ENCODE data around the gene ERF.

Gene ERF

DNA sequence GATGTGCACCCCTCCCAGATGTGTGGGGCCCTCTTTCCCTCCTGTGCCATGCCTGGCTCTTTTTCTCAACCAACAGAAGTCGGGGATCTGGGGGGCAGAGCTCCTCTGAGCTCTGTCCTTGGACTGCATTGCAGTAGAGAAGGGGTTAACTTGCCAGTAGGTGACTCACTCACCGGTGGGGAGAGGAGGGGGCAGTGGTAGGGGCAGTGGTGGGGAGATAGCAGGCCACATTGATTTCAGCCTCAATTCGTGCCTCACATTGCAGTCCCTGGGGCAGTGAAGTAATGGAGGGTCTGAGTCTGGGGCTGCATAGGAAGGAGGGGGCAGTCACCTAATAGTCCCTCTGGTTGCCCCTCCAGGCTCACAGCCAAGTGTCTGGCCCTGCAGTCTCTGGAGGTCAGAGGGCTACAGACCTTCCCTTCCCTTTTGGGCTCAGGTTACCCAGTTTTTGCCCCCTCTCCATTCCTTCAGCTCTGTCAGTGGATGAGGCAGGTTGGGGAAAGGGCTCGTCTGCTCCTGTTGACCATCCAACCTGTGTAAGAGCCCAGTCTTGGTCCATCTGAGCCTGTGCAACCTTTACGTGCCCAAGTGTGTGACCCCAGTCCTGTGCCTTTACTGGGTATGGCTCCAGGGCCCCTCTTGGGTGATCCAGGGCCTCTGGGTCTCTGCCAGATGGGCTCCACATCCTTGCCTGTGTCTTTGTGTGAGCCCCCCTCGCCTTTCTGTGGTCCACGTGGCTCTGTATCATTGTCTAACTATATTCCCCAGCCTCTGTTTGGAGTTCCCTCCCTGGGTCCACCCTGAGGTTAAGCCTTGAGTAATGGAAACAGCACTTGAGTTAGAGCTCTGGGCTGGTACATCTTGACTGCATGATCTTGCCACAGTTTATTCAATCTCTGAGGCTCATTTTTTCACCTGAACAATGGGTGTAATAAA lies 27.2 kb upstream of the ERF start:
- peaks cover 8% of the 10 kb centered on the region for H3K79me1 ChIP-seq (replicated peaks; ENCODE audit: low read length, poor library complexity, severe bottlenecking)
- H3K4ac ChIP-seq (ENCODE audit: low read depth in 1 of 2, low read length in 2 of 2), result peak overlapping the region; percentile 94 to 99
- peak; percentile 85 for DNase-seq
- H2BK12ac ChIP-seq (ENCODE audit: low read length in 2 of 2), result peak overlapping the region; percentile 67 to 71
- peak overlapping the region; percentile 82 for H2BK15ac ChIP-seq (ENCODE audit: low read depth, poor library complexity, severe bottlenecking)
- H4K91ac ChIP-seq (ENCODE audit: low read length), result peak overlapping the region; percentile 91
- H3K14ac ChIP-seq (ENCODE audit: low read length in 2 of 2), result peak overlapping the region in 1 of 2 experiments; percentile 38
- H2BK120ac ChIP-seq (ENCODE audit: low read depth, low read length), result peak overlapping the region; percentile 98
- H2AFZ ChIP-seq (ENCODE audit: low read depth, low read length), result no peak overlapping the region
- peaks cover 71% of the 10 kb centered on the region for H3K4me1 ChIP-seq (ENCODE audit: control insufficient read depth, insufficient read depth, low read depth, low read length)
- peak overlapping the region; percentile 84 to 99 for H3K18ac ChIP-seq (ENCODE audit: low read depth in 1 of 2, low read length in 2 of 2)
- H2AK5ac ChIP-seq (ENCODE audit: low read length, severe bottlenecking), result peak overlapping the region; percentile 63
- H2BK5ac ChIP-seq (ENCODE audit: low read depth, low read length, poor library complexity, severe bottlenecking), result no peak overlapping the region
- WGBS, result 19% methylated on average over 5 of the region's 7 CpGs
- peak overlapping the region; percentile 87 for H4K8ac ChIP-seq (ENCODE audit: low read length)
- peak overlapping the region in 1 of 2 experiments; percentile 16 for H3K23ac ChIP-seq (ENCODE audit: low read length in 2 of 2)
- peaks cover 10 to 23% of the 10 kb centered on the region in 2 experiments for H3K36me3 ChIP-seq (ENCODE audit: control insufficient read depth in 1 of 2, insufficient read depth in 2 of 2, low read depth in 1 of 2, low read length in 2 of 2)
- peak overlapping the region; percentile 85 for H3K4me2 ChIP-seq (ENCODE audit: low read length, poor library complexity, severe bottlenecking)
- H3K9me3 ChIP-seq (ENCODE audit: control insufficient read depth, low read length), result no peaks in the 10 kb centered on the region
- peak overlapping the region; percentile 87 for H3K27ac ChIP-seq (ENCODE audit: low read length, poor library complexity, severe bottlenecking)
- peak overlapping the region; percentile 79 for H3K9ac ChIP-seq (ENCODE audit: low read length)
- H3K27me3 ChIP-seq (ENCODE audit: control insufficient read depth in 1 of 2, insufficient read depth in 1 of 2, low read length in 2 of 2), result no peaks in the 10 kb centered on the region
- peak overlapping the region in 1 of 2 experiments; percentile 69 for H3K4me3 ChIP-seq (ENCODE audit: insufficient read depth in 1 of 2, low read depth in 1 of 2, low read length in 2 of 2)

DNA sequence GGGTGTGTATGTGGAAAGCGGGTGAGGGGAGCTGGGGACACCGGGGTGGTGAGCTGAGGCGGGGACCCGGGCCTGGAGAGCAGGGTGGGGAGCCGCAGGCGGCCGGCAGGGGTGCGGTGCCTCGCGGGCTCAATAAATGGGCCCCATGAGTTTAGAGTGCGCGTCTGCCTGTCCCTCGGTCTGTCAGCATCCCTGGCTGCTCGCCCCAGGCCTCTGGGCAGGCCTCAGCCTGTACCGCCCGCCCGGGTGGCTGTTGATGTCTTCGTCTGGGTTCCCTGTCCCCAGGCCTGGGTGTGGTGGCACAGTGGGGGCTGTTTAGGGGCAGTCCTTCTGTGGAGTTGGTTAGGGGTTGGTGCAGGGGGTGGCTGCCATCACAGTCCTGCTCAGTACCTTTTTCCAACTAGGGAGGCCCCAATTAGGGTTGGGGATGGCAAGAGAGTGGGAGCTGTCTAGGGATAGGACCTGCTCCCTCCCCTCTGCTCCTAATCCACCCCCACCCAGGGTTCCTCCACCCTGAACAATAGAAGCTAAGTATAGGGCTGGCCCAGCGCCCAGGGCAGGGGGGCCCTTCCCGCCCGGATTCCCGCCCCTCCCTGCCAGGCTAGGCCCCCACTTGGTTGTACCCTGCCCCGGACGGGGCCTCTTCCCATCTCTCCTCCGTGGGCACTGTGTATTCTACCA lies 26.4 kb upstream of the ERF start:
- Histone ChIP-seq H3K27ac (ENCODE audit: low read length, poor library complexity, severe bottlenecking) (peak overlapping the region; percentile 87), H3K4ac (ENCODE audit: low read depth in 1 of 2, low read length in 2 of 2) (peak overlapping the region; percentile 94 to 99), H4K91ac (ENCODE audit: low read length) (peak overlapping the region; percentile 91), H2BK15ac (ENCODE audit: low read depth, poor library complexity, severe bottlenecking) (peak overlapping the region; percentile 68), H3K9me3 (ENCODE audit: control insufficient read depth, low read length) (no peaks in the 10 kb centered on the region), H4K8ac (ENCODE audit: low read length) (peak overlapping the region; percentile 87), H3K27me3 (ENCODE audit: control insufficient read depth in 1 of 2, insufficient read depth in 1 of 2, low read length in 2 of 2) (no peaks in the 10 kb centered on the region), H2AFZ (ENCODE audit: low read depth, low read length) (no peak overlapping the region), H3K4me1 (ENCODE audit: control insufficient read depth, insufficient read depth, low read depth, low read length) (peaks cover 71% of the 10 kb centered on the region), H2BK12ac (ENCODE audit: low read length in 2 of 2) (peak overlapping the region; percentile 38 to 67), H3K79me1 (replicated peaks; ENCODE audit: low read length, poor library complexity, severe bottlenecking) (peaks cover 6% of the 10 kb centered on the region), H3K9ac (ENCODE audit: low read length) (peak overlapping the region; percentile 79), H3K23ac (ENCODE audit: low read length in 2 of 2) (peak overlapping the region in 1 of 2 experiments; percentile 89), H3K18ac (ENCODE audit: low read depth in 1 of 2, low read length in 2 of 2) (peak overlapping the region; percentile 84 to 99), H2BK5ac (ENCODE audit: low read depth, low read length, poor library complexity, severe bottlenecking) (peak overlapping the region; percentile 67), H3K14ac (ENCODE audit: low read length in 2 of 2) (peak overlapping the region in 1 of 2 experiments; percentile 89), H2AK5ac (ENCODE audit: low read length, severe bottlenecking) (peak overlapping the region; percentile 63), H3K4me3 (ENCODE audit: insufficient read depth in 1 of 2, low read depth in 1 of 2, low read length in 2 of 2) (peak overlapping the region; percentile 26 to 69), H3K36me3 (ENCODE audit: control insufficient read depth in 1 of 2, insufficient read depth in 2 of 2, low read depth in 1 of 2, low read length in 2 of 2) (peaks cover 13 to 24% of the 10 kb centered on the region in 2 experiments), H3K4me2 (ENCODE audit: low read length, poor library complexity, severe bottlenecking) (peak overlapping the region; percentile 85), H2BK120ac (ENCODE audit: low read depth, low read length) (peak overlapping the region; percentile 98)
- no peak for DNase-seq
- WGBS, result 3% methylated on average over 23 of the region's 25 CpGs

DNA sequence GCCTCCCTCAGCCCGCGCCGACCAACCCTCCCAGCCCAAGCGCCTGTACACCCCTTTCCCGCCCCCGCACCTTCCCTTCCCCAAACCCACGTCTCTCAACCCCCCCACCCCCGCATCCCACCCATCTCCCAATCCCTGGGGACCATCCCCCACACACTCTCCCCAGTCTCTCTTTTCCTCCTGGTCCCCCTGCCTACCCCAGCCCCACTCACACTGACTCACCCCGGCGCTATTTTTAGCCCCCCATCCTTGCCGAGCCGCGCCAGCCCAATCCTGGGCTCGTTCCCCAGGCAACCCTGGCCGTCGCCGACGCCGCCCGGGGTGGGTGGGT lies 25.9 kb upstream of the ERF start:
- Histone ChIP-seq H4K8ac (ENCODE audit: low read length) (peak overlapping the region; percentile 92), H3K4me1 (ENCODE audit: control insufficient read depth, insufficient read depth, low read depth, low read length) (peaks cover 69% of the 10 kb centered on the region), H2BK12ac (ENCODE audit: low read length in 2 of 2) (peak overlapping the region in 1 of 2 experiments; percentile 45), H3K4me2 (ENCODE audit: low read length, poor library complexity, severe bottlenecking) (peak overlapping the region; percentile 85), H2AFZ (ENCODE audit: low read depth, low read length) (no peak overlapping the region), H3K14ac (ENCODE audit: low read length in 2 of 2) (no peak overlapping the region), H2AK5ac (ENCODE audit: low read length, severe bottlenecking) (no peak overlapping the region), H2BK5ac (ENCODE audit: low read depth, low read length, poor library complexity, severe bottlenecking) (peak overlapping the region; percentile 80), H3K9ac (ENCODE audit: low read length) (peak overlapping the region; percentile 79), H3K79me1 (replicated peaks; ENCODE audit: low read length, poor library complexity, severe bottlenecking) (peaks cover 1% of the 10 kb centered on the region), H2BK120ac (ENCODE audit: low read depth, low read length) (peak overlapping the region; percentile 98), H3K27me3 (ENCODE audit: control insufficient read depth in 1 of 2, insufficient read depth in 1 of 2, low read length in 2 of 2) (no peaks in the 10 kb centered on the region), H3K18ac (ENCODE audit: low read depth in 1 of 2, low read length in 2 of 2) (peak overlapping the region; percentile 89 to 99), H3K4ac (ENCODE audit: low read depth in 1 of 2, low read length in 2 of 2) (peak overlapping the region; percentile 76 to 80), H3K36me3 (ENCODE audit: control insufficient read depth in 1 of 2, insufficient read depth in 2 of 2, low read depth in 1 of 2, low read length in 2 of 2) (peaks cover 18 to 22% of the 10 kb centered on the region in 2 experiments), H2BK15ac (ENCODE audit: low read depth, poor library complexity, severe bottlenecking) (peak overlapping the region; percentile 78), H3K9me3 (ENCODE audit: control insufficient read depth, low read length) (no peaks in the 10 kb centered on the region), H3K27ac (ENCODE audit: low read length, poor library complexity, severe bottlenecking) (peak overlapping the region; percentile 57), H3K23ac (ENCODE audit: low read length in 2 of 2) (no peak overlapping the region), H3K4me3 (ENCODE audit: insufficient read depth in 1 of 2, low read depth in 1 of 2, low read length in 2 of 2) (peak overlapping the region; percentile 69 to 86), H4K91ac (ENCODE audit: low read length) (peak overlapping the region; percentile 91)
- WGBS, result 0% methylated on average over 18 of the region's 20 CpGs
- DNase-seq, result peak; percentile 81

All from mesenchymal stem cell (in vitro differentiated cells and primary cell).